Measurements from ENCODE around the gene TRAPPC3L. TPM values are rescaled to one million over a fixed set of nuclear protein-coding genes. Genes with fewer than 3 reads are reported as not detected.

Gene TRAPPC3L
- total RNA-seq, 1 experiment from 2014 or later = not detected

DNA sequence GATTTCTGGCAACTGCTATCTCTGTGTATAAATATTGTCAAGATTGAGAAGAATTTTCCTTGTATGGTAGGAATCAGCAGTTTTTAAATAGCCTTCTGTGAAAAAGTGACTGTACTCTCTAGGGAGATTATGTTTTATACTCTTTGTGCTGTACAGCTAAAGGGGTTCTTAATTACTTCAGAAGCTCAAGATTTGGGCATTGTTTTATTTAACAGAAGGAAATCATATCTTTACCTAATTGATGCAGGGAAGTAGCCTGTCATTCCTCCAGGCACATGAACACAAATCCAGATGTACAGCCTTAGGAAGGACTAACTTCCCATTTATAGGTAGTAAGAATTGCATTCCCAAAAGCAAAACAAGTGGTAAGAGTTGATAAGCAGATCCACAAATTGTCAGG lies 32.8 kb downstream of the TRAPPC3L start:
- H3K9me3 Mint-ChIP-seq = peaks cover 0 to 7% of the 10 kb centered on the region in 2 experiments; a peak in 3 of 5 replicates
- Histone ChIP-seq H3T11ph (ENCODE audit: low read length) (no peak overlapping the region), H2BK20ac (ENCODE audit: low read depth, low read length, poor library complexity, severe bottlenecking) (no peak overlapping the region), H3K4me1 (ENCODE audit: insufficient read depth, low read length) (peaks cover 4% of the 10 kb centered on the region; the same call in 1 of the 2 replicates), H3K27me3 (ENCODE audit: insufficient read depth, low read length) (no peaks in the 10 kb centered on the region), H4K91ac (ENCODE audit: insufficient read length, low read depth, low read length) (no peak overlapping the region), H3K23me2 (ENCODE audit: insufficient read length, low read depth, low read length, poor library complexity, severe bottlenecking) (no peaks in the 10 kb centered on the region), H3K4me2 (ENCODE audit: insufficient read depth, insufficient read length, low read length) (no peak overlapping the region), H2AK5ac (ENCODE audit: insufficient read length, low read length) (no peak overlapping the region), H3K4ac (ENCODE audit: low read depth, low read length) (no peak overlapping the region), H2BK120ac (ENCODE audit: low read depth, low read length, poor library complexity, severe bottlenecking) (no peak overlapping the region), H2BK5ac (ENCODE audit: insufficient read length, low read length) (no peak overlapping the region), H2BK12ac (ENCODE audit: insufficient read length, low read depth, low read length) (no peak overlapping the region), H2BK15ac (ENCODE audit: low read depth, low read length) (no peak overlapping the region), H3K9me3 (ENCODE audit: control insufficient read depth, low read depth, low read length) (no peaks in the 10 kb centered on the region), H3K9ac (ENCODE audit: extremely low read depth, insufficient read length, low read length) (no peak overlapping the region), H3K23ac (ENCODE audit: insufficient read length, low read depth, low read length) (no peak overlapping the region), H3K79me2 (ENCODE audit: insufficient read depth, low read length) (no peaks in the 10 kb centered on the region), H3K14ac (ENCODE audit: insufficient read depth, low read length) (no peak overlapping the region), H4K20me1 (ENCODE audit: control insufficient read depth, insufficient read depth, insufficient read length) (no peaks in the 10 kb centered on the region), H4K8ac (replicated peaks; ENCODE audit: insufficient read length, low read depth, low read length) (no peak overlapping the region), H2AFZ (ENCODE audit: low read length) (no peak overlapping the region), H4K5ac (ENCODE audit: insufficient read length, low read depth, low read length) (no peak overlapping the region), H3K18ac (ENCODE audit: insufficient read length, low read depth, low read length) (no peak overlapping the region), H3K56ac (ENCODE audit: insufficient read length, low read depth, low read length) (no peak overlapping the region), H3K79me1 (ENCODE audit: insufficient read depth, low read depth, low read length, poor library complexity, severe bottlenecking) (no peaks in the 10 kb centered on the region), H3K27ac (ENCODE audit: insufficient read length, low read depth, low read length) (no peak overlapping the region)
- H3K4me3 Mint-ChIP-seq = no peak overlapping the region
- peaks cover 0 to 6% (median 2%) of the 10 kb centered on the region in 3 experiments; a peak in 1 of 7 replicates for H3K36me3 Mint-ChIP-seq (ENCODE audit: insufficient read depth in 1 of 3, low read depth in 3 of 3)
- DNase-seq = no peak
- H3K27me3 Mint-ChIP-seq (ENCODE audit: low read depth) = no peaks in the 10 kb centered on the region; the same call in 1 of the 2 replicates
- TF ChIP-seq, protein P1, sequence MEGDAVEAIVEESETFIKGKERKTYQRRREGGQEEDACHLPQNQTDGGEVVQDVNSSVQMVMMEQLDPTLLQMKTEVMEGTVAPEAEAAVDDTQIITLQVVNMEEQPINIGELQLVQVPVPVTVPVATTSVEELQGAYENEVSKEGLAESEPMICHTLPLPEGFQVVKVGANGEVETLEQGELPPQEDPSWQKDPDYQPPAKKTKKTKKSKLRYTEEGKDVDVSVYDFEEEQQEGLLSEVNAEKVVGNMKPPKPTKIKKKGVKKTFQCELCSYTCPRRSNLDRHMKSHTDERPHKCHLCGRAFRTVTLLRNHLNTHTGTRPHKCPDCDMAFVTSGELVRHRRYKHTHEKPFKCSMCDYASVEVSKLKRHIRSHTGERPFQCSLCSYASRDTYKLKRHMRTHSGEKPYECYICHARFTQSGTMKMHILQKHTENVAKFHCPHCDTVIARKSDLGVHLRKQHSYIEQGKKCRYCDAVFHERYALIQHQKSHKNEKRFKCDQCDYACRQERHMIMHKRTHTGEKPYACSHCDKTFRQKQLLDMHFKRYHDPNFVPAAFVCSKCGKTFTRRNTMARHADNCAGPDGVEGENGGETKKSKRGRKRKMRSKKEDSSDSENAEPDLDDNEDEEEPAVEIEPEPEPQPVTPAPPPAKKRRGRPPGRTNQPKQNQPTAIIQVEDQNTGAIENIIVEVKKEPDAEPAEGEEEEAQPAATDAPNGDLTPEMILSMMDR (conservative IDR thresholded peaks at IDR 0.05) = no peak
- peaks cover 11 to 18% of the 10 kb centered on the region in 2 experiments for H3K4me1 Mint-ChIP-seq
- no peak overlapping the region for H3K27ac Mint-ChIP-seq

Measured in H9 (cell line).